ENCODE measurements around the gene TLR5. TPM values are rescaled to one million over a fixed set of nuclear protein-coding genes. Genes with fewer than 3 reads are reported as not detected.

The TLR5 gene
- total RNA-seq, 2 donors from 2014 or later, result not detected

DNA sequence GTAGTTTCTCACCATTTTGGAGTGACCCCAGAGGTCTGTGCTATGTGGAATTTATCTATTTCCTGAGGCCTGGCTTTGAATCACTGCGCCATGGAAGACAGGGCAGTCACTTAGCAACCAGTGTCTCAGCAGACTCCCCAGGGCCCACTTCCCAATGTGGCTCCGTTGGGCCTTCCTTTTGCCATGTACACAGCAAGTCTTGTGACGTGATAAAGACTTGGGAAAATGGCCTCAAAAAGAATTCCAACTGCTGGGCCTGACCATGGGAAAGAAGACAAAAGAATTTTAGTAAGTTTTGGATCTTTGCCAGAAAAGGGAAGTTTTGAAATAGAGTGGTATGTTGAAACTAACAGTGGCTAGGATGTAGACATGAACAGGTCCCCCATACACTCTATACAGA, 36.2 kb downstream of the TLR5 start:
- H3K4me3 ChIP-seq (ENCODE audit: low read length), result no peak overlapping the region
- peaks cover 14% of the 10 kb centered on the region for H3K4me1 Mint-ChIP-seq
- peaks cover under 1% of the 10 kb centered on the region for H3K9me3 Mint-ChIP-seq
- WGBS, 2 experiments (ENCODE audit: insufficient coverage in 1 of 2, insufficient read length in 1 of 2), result 59 to 100% methylated on average over 1 to 3 of the region's 3 CpGs
- TF ChIP-seq, protein P1, sequence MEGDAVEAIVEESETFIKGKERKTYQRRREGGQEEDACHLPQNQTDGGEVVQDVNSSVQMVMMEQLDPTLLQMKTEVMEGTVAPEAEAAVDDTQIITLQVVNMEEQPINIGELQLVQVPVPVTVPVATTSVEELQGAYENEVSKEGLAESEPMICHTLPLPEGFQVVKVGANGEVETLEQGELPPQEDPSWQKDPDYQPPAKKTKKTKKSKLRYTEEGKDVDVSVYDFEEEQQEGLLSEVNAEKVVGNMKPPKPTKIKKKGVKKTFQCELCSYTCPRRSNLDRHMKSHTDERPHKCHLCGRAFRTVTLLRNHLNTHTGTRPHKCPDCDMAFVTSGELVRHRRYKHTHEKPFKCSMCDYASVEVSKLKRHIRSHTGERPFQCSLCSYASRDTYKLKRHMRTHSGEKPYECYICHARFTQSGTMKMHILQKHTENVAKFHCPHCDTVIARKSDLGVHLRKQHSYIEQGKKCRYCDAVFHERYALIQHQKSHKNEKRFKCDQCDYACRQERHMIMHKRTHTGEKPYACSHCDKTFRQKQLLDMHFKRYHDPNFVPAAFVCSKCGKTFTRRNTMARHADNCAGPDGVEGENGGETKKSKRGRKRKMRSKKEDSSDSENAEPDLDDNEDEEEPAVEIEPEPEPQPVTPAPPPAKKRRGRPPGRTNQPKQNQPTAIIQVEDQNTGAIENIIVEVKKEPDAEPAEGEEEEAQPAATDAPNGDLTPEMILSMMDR (conservative IDR thresholded peaks at IDR 0.05), result no peak
- H3K4me1 ChIP-seq (ENCODE audit: control insufficient read depth, insufficient read depth, low read length), result peaks cover 7% of the 10 kb centered on the region
- H3K36me3 ChIP-seq (ENCODE audit: control insufficient read depth, insufficient read depth, low read length), result peaks cover 15% of the 10 kb centered on the region
- no peaks in the 10 kb centered on the region for H3K27me3 ChIP-seq (ENCODE audit: control insufficient read depth, insufficient read depth, low read length, poor library complexity, severe bottlenecking)
- no peak overlapping the region for H3K9ac ChIP-seq (ENCODE audit: extremely low read depth, low read length, poor library complexity, severe bottlenecking)
- no peak overlapping the region for H3K4me3 Mint-ChIP-seq
- no peak overlapping the region for H3K27ac ChIP-seq (ENCODE audit: low read depth, low read length)
- no peak overlapping the region for H3K27ac Mint-ChIP-seq
- H3K36me3 Mint-ChIP-seq (ENCODE audit: low read depth), result peaks cover 13% of the 10 kb centered on the region
- DNase-seq, result no peak
- peaks cover 9% of the 10 kb centered on the region for H3K27me3 Mint-ChIP-seq (ENCODE audit: insufficient read depth)
- H3K9me3 ChIP-seq (ENCODE audit: control insufficient read depth, low read length), result peaks cover 4% of the 10 kb centered on the region

DNA sequence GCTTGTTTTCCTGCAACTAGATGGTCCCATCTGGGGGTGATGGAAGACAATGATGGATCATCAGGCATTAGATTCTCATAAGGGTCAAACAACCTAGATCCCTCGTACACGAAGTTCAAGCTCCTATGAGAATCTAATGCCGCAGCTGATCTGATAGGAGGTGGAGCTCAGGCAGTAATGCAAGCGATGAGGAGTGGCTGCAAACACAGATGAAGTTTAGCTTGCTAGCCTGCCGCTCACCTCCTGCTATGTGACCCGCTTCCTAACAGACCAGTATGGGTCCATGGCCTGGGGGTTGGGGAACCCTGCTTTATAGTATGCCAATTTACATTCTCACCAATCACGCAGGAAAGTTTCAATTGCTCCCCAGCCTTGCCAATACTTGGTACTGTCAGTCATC, 37.5 kb downstream of the TLR5 start:
- peaks cover 14% of the 10 kb centered on the region for H3K4me1 Mint-ChIP-seq
- TF ChIP-seq, protein P1 (conservative IDR thresholded peaks at IDR 0.05), result no peak
- H3K4me3 Mint-ChIP-seq, result no peak overlapping the region
- DNase-seq, result no peak
- Histone ChIP-seq H3K27ac (ENCODE audit: low read depth, low read length) (no peak overlapping the region), H3K4me1 (ENCODE audit: control insufficient read depth, insufficient read depth, low read length) (peaks cover 7% of the 10 kb centered on the region), H3K27me3 (ENCODE audit: control insufficient read depth, insufficient read depth, low read length, poor library complexity, severe bottlenecking) (no peaks in the 10 kb centered on the region), H3K9ac (ENCODE audit: extremely low read depth, low read length, poor library complexity, severe bottlenecking) (no peak overlapping the region), H3K36me3 (ENCODE audit: control insufficient read depth, insufficient read depth, low read length) (peaks cover 4% of the 10 kb centered on the region), H3K9me3 (ENCODE audit: control insufficient read depth, low read length) (peaks cover 10% of the 10 kb centered on the region), H3K4me3 (ENCODE audit: low read length) (no peak overlapping the region)
- 97 to 100% methylated on average over 2 to 7 of the region's 7 CpGs for WGBS, 2 experiments (ENCODE audit: insufficient coverage in 1 of 2, insufficient read length in 1 of 2)
- H3K27ac Mint-ChIP-seq, result no peak overlapping the region
- peaks cover 4% of the 10 kb centered on the region for H3K27me3 Mint-ChIP-seq (ENCODE audit: insufficient read depth)
- peaks cover 14% of the 10 kb centered on the region for H3K9me3 Mint-ChIP-seq
- peaks cover 14% of the 10 kb centered on the region for H3K36me3 Mint-ChIP-seq (ENCODE audit: low read depth)

DNA sequence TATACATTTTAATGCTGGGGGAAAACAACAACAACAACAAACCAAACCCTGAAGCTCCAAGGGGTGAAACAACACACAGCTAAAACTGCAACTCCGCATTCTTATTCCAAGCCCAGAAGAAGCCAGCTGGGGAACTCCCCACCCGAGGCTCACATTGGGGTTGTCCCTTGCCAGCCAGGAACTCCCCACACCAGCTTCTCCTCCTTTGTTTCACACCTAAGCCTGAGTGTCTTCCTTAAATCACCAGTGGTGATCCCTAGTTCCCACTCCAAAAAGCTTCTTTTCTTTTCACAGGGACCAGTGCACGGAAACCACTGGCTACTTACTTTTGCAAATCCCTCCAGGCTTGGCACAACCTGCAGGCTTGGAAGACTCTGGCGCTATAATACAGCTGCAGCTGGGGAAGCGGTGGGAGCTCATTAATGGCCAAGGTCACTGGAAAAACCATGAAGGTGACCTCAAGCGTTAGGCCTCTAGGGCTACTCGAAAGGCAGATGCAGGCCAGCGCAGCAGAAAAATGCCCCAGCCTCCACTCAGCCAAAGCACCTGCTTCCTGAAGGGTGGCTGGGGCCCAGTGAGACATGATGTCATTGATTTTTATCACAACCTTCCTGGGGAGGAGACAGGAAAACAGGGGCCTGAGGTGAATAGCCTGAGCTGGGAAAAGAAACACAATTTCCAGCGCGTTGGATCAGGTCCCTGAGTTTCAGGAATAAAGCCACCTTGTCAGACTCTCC, 40.1 kb downstream of the TLR5 start:
- TF ChIP-seq, protein P1 (conservative IDR thresholded peaks at IDR 0.05), result no peak
- no peak overlapping the region for H3K27ac Mint-ChIP-seq
- H3K9me3 ChIP-seq (ENCODE audit: control insufficient read depth, low read length), result peaks cover 35% of the 10 kb centered on the region
- H3K27me3 ChIP-seq (ENCODE audit: control insufficient read depth, insufficient read depth, low read length, poor library complexity, severe bottlenecking), result no peaks in the 10 kb centered on the region
- no peak for DNase-seq
- no peak overlapping the region for H3K4me3 ChIP-seq (ENCODE audit: low read length)
- H3K27me3 Mint-ChIP-seq (ENCODE audit: insufficient read depth), result peaks cover 3% of the 10 kb centered on the region
- peaks cover 40% of the 10 kb centered on the region for H3K9me3 Mint-ChIP-seq
- H3K36me3 Mint-ChIP-seq (ENCODE audit: low read depth), result peaks cover 26% of the 10 kb centered on the region
- peaks cover 6% of the 10 kb centered on the region for H3K4me1 Mint-ChIP-seq
- no peak overlapping the region for H3K4me3 Mint-ChIP-seq
- no peak overlapping the region for H3K27ac ChIP-seq (ENCODE audit: low read depth, low read length)
- H3K36me3 ChIP-seq (ENCODE audit: control insufficient read depth, insufficient read depth, low read length), result no peaks in the 10 kb centered on the region
- H3K4me1 ChIP-seq (ENCODE audit: control insufficient read depth, insufficient read depth, low read length), result no peaks in the 10 kb centered on the region
- 92 to 97% methylated on average over 5 to 10 of the region's 10 CpGs for WGBS, 2 experiments (ENCODE audit: insufficient coverage in 1 of 2, insufficient read length in 1 of 2)
- no peak overlapping the region for H3K9ac ChIP-seq (ENCODE audit: extremely low read depth, low read length, poor library complexity, severe bottlenecking)

Data from endodermal cell (in vitro differentiated cells).